CD4-positive, alpha-beta T cell treated with Interleukin-15 for 1 hour (primary cell): ENCODE data around the gene AGXT2.
"Not testable (repeated sequence)": the region's sequence is repeated elsewhere in the genome, so short reads cannot be mapped to it uniquely, and the experiment has no call there.

Experiments used
- DNase-seq: peaks from one replicate; pipeline ENCODE4 v3.0.0-alpha.2; 2020

The AGXT2 gene

GRCh38 chr5:35012365-35012764, 35.4 kb downstream of the AGXT2 start:
- no peak for DNase-seq

GRCh38 chr5:35010676-35011075, 37.1 kb downstream of the AGXT2 start:
- DNase-seq = no peak

GRCh38 chr5:35009657-35010056, 38.1 kb downstream of the AGXT2 start:
- no peak for DNase-seq

- no peak for DNase-seq
Measured at GRCh38 chr5:35009019-35009418, 38.7 kb downstream of the AGXT2 start.

- no peak for DNase-seq
Measured at GRCh38 chr5:35004771-35005170, 43.0 kb downstream of the AGXT2 start.

- DNase-seq = no peak
Measured at GRCh38 chr5:35004200-35004599, 43.5 kb downstream of the AGXT2 start.

GRCh38 chr5:35003018-35003957, 44.5 kb downstream of the AGXT2 start:
- DNase-seq = no peak

GRCh38 chr5:35002459-35002858, 45.3 kb downstream of the AGXT2 start:
- DNase-seq = no peak

GRCh38 chr5:35001842-35002241, 45.9 kb downstream of the AGXT2 start:
- no peak for DNase-seq

GRCh38 chr5:34998058-34998789, 49.5 kb downstream of the AGXT2 start:
- no peak for DNase-seq

- DNase-seq = no peak
Measured at GRCh38 chr5:34996261-34996660, 51.5 kb downstream of the AGXT2 start.

GRCh38 chr5:34993951-34994350, 53.8 kb downstream of the AGXT2 start:
- no peak for DNase-seq

- no peak for DNase-seq
Measured at GRCh38 chr5:34991486-34992238, 56.1 kb downstream of the AGXT2 start.

GRCh38 chr5:34986965-34987364, 60.8 kb downstream of the AGXT2 start:
- DNase-seq = no peak

- no peak for DNase-seq
Measured at GRCh38 chr5:34982823-34983222, 64.9 kb downstream of the AGXT2 start.

GRCh38 chr5:34978681-34979080, 69.1 kb downstream of the AGXT2 start:
- no peak for DNase-seq

GRCh38 chr5:34977934-34978613, 69.7 kb downstream of the AGXT2 start:
- DNase-seq = no peak

- no peak for DNase-seq
Measured at GRCh38 chr5:34976347-34976746, 71.4 kb downstream of the AGXT2 start.

GRCh38 chr5:34971655-34972054, 76.1 kb downstream of the AGXT2 start:
- DNase-seq = not testable (repeated sequence)

- no peak for DNase-seq
Measured at GRCh38 chr5:34970552-34970951, 77.2 kb downstream of the AGXT2 start.

GRCh38 chr5:34968258-34968657, 79.5 kb downstream of the AGXT2 start:
- no peak for DNase-seq

GRCh38 chr5:34967540-34967939, 80.2 kb downstream of the AGXT2 start:
- no peak for DNase-seq

- no peak for DNase-seq
Measured at GRCh38 chr5:34959323-34959722, 88.4 kb downstream of the AGXT2 start.
